Endodermal cell (in vitro differentiated cells): ENCODE data around the gene UTP18. TPM values are rescaled to one million over a fixed set of nuclear protein-coding genes. Genes with fewer than 3 reads are reported as not detected.

ENCODE experiments used
- DNase-seq: peaks from one replicate; pipeline ENCODE4 v3.0.0-alpha.2; 2017
- H3K27ac ChIP-seq: 2 replicates; pipeline ENCODE4 v1.5.1; 2013; ENCODE audit warnings: mild to moderate bottlenecking, low read depth, low read length, moderate library complexity
- H3K27me3 ChIP-seq: 2 replicates; pipeline ENCODE4 v1.6.1; 2013; ENCODE audit warnings: mild to moderate bottlenecking, low read length, moderate library complexity; ENCODE audit not compliant: insufficient read depth, control insufficient read depth, poor library complexity, severe bottlenecking
- H3K36me3 ChIP-seq: 2 replicates; pipeline ENCODE4 v1.7.0; 2013; ENCODE audit warnings: mild to moderate bottlenecking, low read length, moderate library complexity; ENCODE audit not compliant: control insufficient read depth, insufficient read depth
- H3K4me1 ChIP-seq: one replicate; pipeline ENCODE4 v1.7.0; 2013; ENCODE audit warnings: low read length; ENCODE audit not compliant: control insufficient read depth, insufficient read depth
- H3K4me3 ChIP-seq: 2 replicates; pipeline ENCODE4 v1.5.1; 2013; ENCODE audit warnings: mild to moderate bottlenecking, low read length, moderate library complexity
- H3K9ac ChIP-seq: 2 replicates; pipeline ENCODE4 v1.6.1; 2013; ENCODE audit warnings: mild to moderate bottlenecking, low read length, moderate library complexity; ENCODE audit not compliant: poor library complexity, severe bottlenecking; ENCODE audit errors: extremely low read depth
- H3K9me3 ChIP-seq: 2 replicates; pipeline ENCODE4 v1.6.1; 2013; ENCODE audit warnings: mild to moderate bottlenecking, low read length, moderate library complexity; ENCODE audit not compliant: control insufficient read depth
- H3K27ac Mint-ChIP-seq: 2 replicates; pipeline ENCODE4 v1.8.0; 2020; ENCODE audit warnings: mixed read lengths
- H3K27me3 Mint-ChIP-seq: 2 replicates; pipeline ENCODE4 v1.8.0; 2021; ENCODE audit warnings: mild to moderate bottlenecking, mixed read lengths; ENCODE audit not compliant: insufficient read depth
- H3K36me3 Mint-ChIP-seq: 2 replicates; pipeline ENCODE4 v1.8.0; 2020; ENCODE audit warnings: low read depth, mixed read lengths
- H3K4me1 Mint-ChIP-seq: 2 replicates; pipeline ENCODE4 v1.8.0; 2020; ENCODE audit warnings: mixed read lengths
- H3K4me3 Mint-ChIP-seq: 2 replicates; pipeline ENCODE4 v1.8.0; 2020; ENCODE audit warnings: mild to moderate bottlenecking, moderate library complexity, mixed read lengths
- H3K9me3 Mint-ChIP-seq: 2 replicates; pipeline ENCODE4 v1.8.0; 2020; ENCODE audit warnings: mild to moderate bottlenecking, mixed read lengths
- CTCF ChIP-seq: fragments of 200-600 bp; sonication (generic); conservative IDR thresholded peaks from 2 replicates; pipeline ENCODE4 v1.5.0; 2021; ENCODE audit warnings: antibody characterized with exemption, mild to moderate bottlenecking
- WGBS, 2 experiments: methylation state at CpG; one replicate each; pipeline versions ENCODE4 v1.1.5 to v1.1.7; 2013; ENCODE audit warnings: missing lambda C conversion rate in 2 of 2, mixed read lengths in 1 of 2; ENCODE audit not compliant: insufficient coverage in 1 of 2, insufficient read length in 1 of 2; 5-methylcytosine and 5-hydroxymethylcytosine counted together
- total RNA-seq, 2 donors: library from RNA; stranded (reverse); fragmentation: NEBNext Ultra II Directional in 1 of 2; extraction: Animal tissue kit (Norgen Biotek cat#: 25700) in 1 of 2; gene quantifications; 2 replicates in 1 of 2; 3 replicates in 1 of 2; pipeline ENCODE4 v1.2.1, GENCODE V29; 2021

UTP18 gene
- total RNA-seq, 2 donors from 2014 or later: 52.3 to 68.7 TPM

- no peak overlapping the region for H3K27ac Mint-ChIP-seq
- Histone ChIP-seq H3K4me3 (no peak overlapping the region), H3K27ac (no peak overlapping the region), H3K27me3 (no peaks in the 10 kb centered on the region), H3K36me3 (peaks cover 54% of the 10 kb centered on the region), H3K9ac (no peak overlapping the region), H3K9me3 (peaks cover 15% of the 10 kb centered on the region), H3K4me1 (no peaks in the 10 kb centered on the region)
- H3K4me1 Mint-ChIP-seq: no peaks in the 10 kb centered on the region
- 92 to 93% methylated on average over 3 of the region's 3 CpGs for WGBS, 2 experiments
- H3K9me3 Mint-ChIP-seq: peaks cover 16% of the 10 kb centered on the region
- H3K4me3 Mint-ChIP-seq: no peak overlapping the region
- DNase-seq: no peak
- H3K27me3 Mint-ChIP-seq: no peaks in the 10 kb centered on the region
- TF ChIP-seq CTCF: no peak
- peaks cover 52% of the 10 kb centered on the region for H3K36me3 Mint-ChIP-seq
These were observed 10.0 kb upstream of the UTP18 start for GRCh38 chr17:51250314-51250840.

- H3K27ac ChIP-seq: no peak overlapping the region
- Mint-ChIP-seq H3K4me1 (no peaks in the 10 kb centered on the region), H3K9me3 (peaks cover 16% of the 10 kb centered on the region), H3K27ac (no peak overlapping the region), H3K4me3 (no peak overlapping the region), H3K36me3 (peaks cover 55% of the 10 kb centered on the region), H3K27me3 (no peaks in the 10 kb centered on the region)
- H3K9ac ChIP-seq: no peak overlapping the region
- no peak for DNase-seq
- H3K27me3 ChIP-seq: no peaks in the 10 kb centered on the region
- TF ChIP-seq CTCF: no peak
- no peak overlapping the region for H3K4me3 ChIP-seq
- peaks cover 59% of the 10 kb centered on the region for H3K36me3 ChIP-seq
- H3K4me1 ChIP-seq: no peaks in the 10 kb centered on the region
- peaks cover 15% of the 10 kb centered on the region for H3K9me3 ChIP-seq
These were observed 9.3 kb upstream of the UTP18 start for GRCh38 chr17:51251010-51251409.

- peaks cover 9% of the 10 kb centered on the region for H3K9me3 ChIP-seq
- no peaks in the 10 kb centered on the region for H3K27me3 Mint-ChIP-seq
- no peaks in the 10 kb centered on the region for H3K27me3 ChIP-seq
- H3K4me3 ChIP-seq: no peak overlapping the region
- H3K4me3 Mint-ChIP-seq: no peak overlapping the region
- no peak overlapping the region for H3K27ac Mint-ChIP-seq
- no peak for TF ChIP-seq CTCF
- DNase-seq: no peak
- 91 to 97% methylated on average over 3 to 5 of the region's 6 CpGs for WGBS, 2 experiments
- H3K36me3 Mint-ChIP-seq: peaks cover 52% of the 10 kb centered on the region
- H3K36me3 ChIP-seq: peaks cover 72% of the 10 kb centered on the region
- peaks cover 15% of the 10 kb centered on the region for H3K4me1 Mint-ChIP-seq
- H3K27ac ChIP-seq: no peak overlapping the region
- peaks cover 8% of the 10 kb centered on the region for H3K9me3 Mint-ChIP-seq
- H3K4me1 ChIP-seq: no peaks in the 10 kb centered on the region
- H3K9ac ChIP-seq: no peak overlapping the region
These were observed 4.7 kb upstream of the UTP18 start for GRCh38 chr17:51255673-51256072.
